Activated T-cell treated with anti-CD3 and anti-CD28 coated beads, Interleukin-2, amount 50 U/mL, for 72 hours (primary cell): ENCODE measurements around the gene TP53I11. TPM values are rescaled to one million over a fixed set of nuclear protein-coding genes. Genes with fewer than 3 reads are reported as not detected.

Experiments
- ATAC-seq, 2 donors: fragments of 150-1000 bp; cut with Tn5 transposase; replicated peaks in 1 of 2; 2 replicates each; pipeline ENCODE4 v1.10.0; 2021; ENCODE audit warnings: moderate library complexity in 2 of 2, mild to moderate bottlenecking in 1 of 2
- DNase-seq, 2 donors: peaks; one replicate each; pipeline ENCODE4 v3.0.0; 2021 to 2022; ENCODE audit warnings: mixed read lengths in 1 of 2
- H3K27ac Mint-ChIP-seq: one replicate; pipeline ENCODE4 v1.8.0; 2022; ENCODE audit warnings: mild to moderate bottlenecking, moderate library complexity, mixed read lengths
- H3K27me3 Mint-ChIP-seq: one replicate; pipeline ENCODE4 v1.8.0; 2022; ENCODE audit warnings: low read depth, mixed read lengths
- H3K36me3 Mint-ChIP-seq, 2 donors: one replicate each; pipeline ENCODE4 v1.8.0; 2022; ENCODE audit warnings: mixed read lengths in 2 of 2, mild to moderate bottlenecking in 1 of 2; ENCODE audit not compliant: insufficient read depth in 2 of 2
- H3K4me1 Mint-ChIP-seq: one replicate; pipeline ENCODE4 v1.8.0; 2022; ENCODE audit warnings: low read depth, mixed read lengths
- H3K4me3 Mint-ChIP-seq, 2 donors: one replicate each; pipeline ENCODE4 v1.8.0; 2022; ENCODE audit warnings: mild to moderate bottlenecking in 2 of 2, mixed read lengths in 2 of 2, moderate library complexity in 2 of 2
- H3K9me3 Mint-ChIP-seq, 2 donors: one replicate each; pipeline ENCODE4 v1.8.0; 2022; ENCODE audit warnings: mixed read lengths in 2 of 2
- total RNA-seq, 2 donors: library from RNA; stranded (reverse); gene quantifications; one replicate each; pipeline ENCODE4 v1.2.3, GENCODE V29; 2022

TP53I11 gene
- total RNA-seq, 2 donors from 2014 or later, result 15.3 to 20.0 TPM

GRCh38 chr11:44885919-44886789 lies 64.5 kb downstream of the TP53I11 start:
- H3K4me3 Mint-ChIP-seq, result no peak overlapping the region
- no peak overlapping the region for H3K27ac Mint-ChIP-seq
- H3K27me3 Mint-ChIP-seq, result no peaks in the 10 kb centered on the region

GRCh38 chr11:44885065-44885810 lies 65.4 kb downstream of the TP53I11 start:
- Mint-ChIP-seq H3K4me1 (no peaks in the 10 kb centered on the region), H3K27ac (no peak overlapping the region), H3K27me3 (no peaks in the 10 kb centered on the region), H3K9me3 (no peaks in the 10 kb centered on the region), H3K36me3 (no peaks in the 10 kb centered on the region), H3K4me3 (no peak overlapping the region)
- no peak for ATAC-seq
- DNase-seq, result no peak

More at GRCh38 chr11:44885919-44886789, 64.5 kb downstream of the TP53I11 start:
- ATAC-seq, result no peak
- Mint-ChIP-seq H3K36me3 (no peaks in the 10 kb centered on the region), H3K9me3 (no peaks in the 10 kb centered on the region), H3K4me1 (no peaks in the 10 kb centered on the region)
- no peak for DNase-seq

GRCh38 chr11:44884056-44884455 lies 66.6 kb downstream of the TP53I11 start:
- DNase-seq (no peak), ATAC-seq (no peak)
- no peaks in the 10 kb centered on the region for H3K36me3 Mint-ChIP-seq
- no peaks in the 10 kb centered on the region for H3K27me3 Mint-ChIP-seq
- no peaks in the 10 kb centered on the region for H3K4me1 Mint-ChIP-seq
- no peaks in the 10 kb centered on the region for H3K9me3 Mint-ChIP-seq
- no peak overlapping the region for H3K4me3 Mint-ChIP-seq
- no peak overlapping the region for H3K27ac Mint-ChIP-seq

DNA sequence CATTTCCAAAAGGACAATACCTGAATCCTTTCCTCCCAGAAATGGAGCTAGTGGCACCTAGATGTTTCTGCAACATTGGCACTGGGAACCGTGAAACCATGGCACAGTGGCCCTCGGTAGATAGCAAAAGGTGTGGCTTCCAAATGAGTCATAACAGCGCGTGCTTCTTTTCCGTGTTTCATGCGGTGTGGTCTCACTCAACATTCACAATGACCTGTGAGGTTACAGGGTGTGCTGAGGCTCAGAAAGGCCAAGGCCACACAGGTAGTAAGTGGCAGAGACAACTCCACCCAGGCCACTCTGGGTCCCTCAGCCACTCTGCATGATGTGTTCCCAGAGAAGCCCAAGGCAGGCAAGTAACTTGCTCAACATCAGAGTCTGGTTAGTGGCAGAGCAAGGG lies 67.4 kb downstream of the TP53I11 start:
- Mint-ChIP-seq H3K27ac (no peak overlapping the region), H3K4me3 (no peak overlapping the region), H3K4me1 (no peaks in the 10 kb centered on the region), H3K9me3 (no peaks in the 10 kb centered on the region), H3K36me3 (no peaks in the 10 kb centered on the region), H3K27me3 (no peaks in the 10 kb centered on the region)
- ATAC-seq (peak; percentile 27 to 68), DNase-seq (no peak)

Other genes with a start within 250 kb of the TP53I11 start
- gene TSPAN18, start 223.9 kb downstream of the TP53I11 start, total RNA-seq, result 1 to 10 TPM; 1.3 to 1.8 TPM
- 1 to 10 TPM; 1.2 to 2.0 TPM for gene PRDM11, start 195.8 kb upstream of the TP53I11 start, total RNA-seq